ENCODE measurements around the gene ANKRD13B. TPM values are rescaled to one million over a fixed set of nuclear protein-coding genes. Genes with fewer than 3 reads are reported as not detected.

Gene ANKRD13B
- total and polyA plus RNA-seq, 2 of the 13 experiments (the other 11 are each of a cell fraction or from before 2014, with no cell fraction given): 1.7 to 1.8 TPM

DNA sequence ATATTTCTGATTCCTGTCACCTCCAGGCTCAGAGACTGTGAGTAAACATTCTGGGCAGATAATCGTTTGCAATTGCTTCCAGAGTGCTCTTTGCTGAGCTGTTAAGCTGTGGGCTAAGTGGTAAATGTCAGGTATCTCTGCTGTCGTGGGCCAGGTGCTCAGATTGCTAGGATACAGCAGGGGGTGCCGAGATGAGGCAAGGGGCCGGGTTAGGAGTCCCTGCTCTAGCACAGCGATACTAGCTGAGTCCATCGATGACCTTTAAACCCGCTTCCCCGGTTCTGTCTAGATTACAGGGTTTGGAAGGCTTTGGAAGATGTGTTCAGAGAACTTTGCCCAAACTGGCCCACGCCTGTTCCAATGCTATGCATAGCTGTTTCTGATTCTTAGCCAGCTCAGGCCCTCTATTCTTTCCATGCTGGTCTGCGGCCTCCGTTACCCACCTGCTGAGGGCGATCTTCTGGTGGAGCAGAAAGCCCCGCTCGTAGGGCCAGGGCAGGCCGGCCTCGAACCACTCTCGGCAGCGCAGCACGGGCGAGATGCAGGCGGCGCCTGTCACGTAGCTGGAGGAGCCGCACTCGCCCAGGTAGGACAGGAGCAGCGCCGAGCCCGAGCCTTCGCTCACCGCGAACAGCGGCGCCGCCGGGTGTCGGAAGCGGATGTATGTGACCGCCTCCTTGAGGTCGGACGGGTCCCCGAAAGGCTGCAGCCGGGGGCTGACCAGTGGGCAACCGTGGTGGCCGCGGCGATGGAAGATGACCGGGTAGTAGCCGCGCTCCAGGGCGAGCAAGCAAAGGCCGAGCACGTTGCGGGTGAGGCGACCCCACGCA is 27.1 kb upstream of the ANKRD13B start (continued):
- TF ChIP-seq ZNF318 (CRISPR knock-in tag; IDR thresholded peaks at IDR 0.05) (no peak), SMAD1 (CRISPR knock-in tag; IDR thresholded peaks at IDR 0.05; ENCODE audit: borderline replicate concordance, low read depth) (no peak), ZNF737 (CRISPR knock-in tag; IDR thresholded peaks at IDR 0.05; ENCODE audit: borderline replicate concordance) (no peak), ZSCAN31 (CRISPR knock-in tag; IDR thresholded peaks at IDR 0.05; ENCODE audit: low read depth) (peak; percentile 56; the same call in 1 of the 2 replicates), ADNP (CRISPR knock-in tag; IDR thresholded peaks at IDR 0.05) (no peak), MAX (IDR thresholded peaks at IDR 0.05) (peak; percentile 71), RBAK (CRISPR knock-in tag; IDR thresholded peaks at IDR 0.05) (no peak), AKAP8 (CRISPR knock-in tag; IDR thresholded peaks at IDR 0.05) (no peak), NFKB2 (CRISPR knock-in tag; IDR thresholded peaks at IDR 0.05; ENCODE audit: borderline replicate concordance) (no peak), MTA3 (CRISPR knock-in tag; IDR thresholded peaks at IDR 0.05) (no peak), NR2C2 (CRISPR knock-in tag; IDR thresholded peaks at IDR 0.05; ENCODE audit: borderline replicate concordance) (no peak), NCOA1 (CRISPR knock-in tag; IDR thresholded peaks at IDR 0.05) (no peak; the same call in 1 of the 2 replicates), ZFY (CRISPR knock-in tag; IDR thresholded peaks at IDR 0.05) (no peak; the same call in 1 of the 2 replicates)
- TF ChIP-seq, protein P1, sequence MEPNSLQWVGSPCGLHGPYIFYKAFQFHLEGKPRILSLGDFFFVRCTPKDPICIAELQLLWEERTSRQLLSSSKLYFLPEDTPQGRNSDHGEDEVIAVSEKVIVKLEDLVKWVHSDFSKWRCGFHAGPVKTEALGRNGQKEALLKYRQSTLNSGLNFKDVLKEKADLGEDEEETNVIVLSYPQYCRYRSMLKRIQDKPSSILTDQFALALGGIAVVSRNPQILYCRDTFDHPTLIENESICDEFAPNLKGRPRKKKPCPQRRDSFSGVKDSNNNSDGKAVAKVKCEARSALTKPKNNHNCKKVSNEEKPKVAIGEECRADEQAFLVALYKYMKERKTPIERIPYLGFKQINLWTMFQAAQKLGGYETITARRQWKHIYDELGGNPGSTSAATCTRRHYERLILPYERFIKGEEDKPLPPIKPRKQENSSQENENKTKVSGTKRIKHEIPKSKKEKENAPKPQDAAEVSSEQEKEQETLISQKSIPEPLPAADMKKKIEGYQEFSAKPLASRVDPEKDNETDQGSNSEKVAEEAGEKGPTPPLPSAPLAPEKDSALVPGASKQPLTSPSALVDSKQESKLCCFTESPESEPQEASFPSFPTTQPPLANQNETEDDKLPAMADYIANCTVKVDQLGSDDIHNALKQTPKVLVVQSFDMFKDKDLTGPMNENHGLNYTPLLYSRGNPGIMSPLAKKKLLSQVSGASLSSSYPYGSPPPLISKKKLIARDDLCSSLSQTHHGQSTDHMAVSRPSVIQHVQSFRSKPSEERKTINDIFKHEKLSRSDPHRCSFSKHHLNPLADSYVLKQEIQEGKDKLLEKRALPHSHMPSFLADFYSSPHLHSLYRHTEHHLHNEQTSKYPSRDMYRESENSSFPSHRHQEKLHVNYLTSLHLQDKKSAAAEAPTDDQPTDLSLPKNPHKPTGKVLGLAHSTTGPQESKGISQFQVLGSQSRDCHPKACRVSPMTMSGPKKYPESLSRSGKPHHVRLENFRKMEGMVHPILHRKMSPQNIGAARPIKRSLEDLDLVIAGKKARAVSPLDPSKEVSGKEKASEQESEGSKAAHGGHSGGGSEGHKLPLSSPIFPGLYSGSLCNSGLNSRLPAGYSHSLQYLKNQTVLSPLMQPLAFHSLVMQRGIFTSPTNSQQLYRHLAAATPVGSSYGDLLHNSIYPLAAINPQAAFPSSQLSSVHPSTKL (CRISPR knock-in tag; IDR thresholded peaks at IDR 0.05): no peak
- TF ChIP-seq, protein P2, sequence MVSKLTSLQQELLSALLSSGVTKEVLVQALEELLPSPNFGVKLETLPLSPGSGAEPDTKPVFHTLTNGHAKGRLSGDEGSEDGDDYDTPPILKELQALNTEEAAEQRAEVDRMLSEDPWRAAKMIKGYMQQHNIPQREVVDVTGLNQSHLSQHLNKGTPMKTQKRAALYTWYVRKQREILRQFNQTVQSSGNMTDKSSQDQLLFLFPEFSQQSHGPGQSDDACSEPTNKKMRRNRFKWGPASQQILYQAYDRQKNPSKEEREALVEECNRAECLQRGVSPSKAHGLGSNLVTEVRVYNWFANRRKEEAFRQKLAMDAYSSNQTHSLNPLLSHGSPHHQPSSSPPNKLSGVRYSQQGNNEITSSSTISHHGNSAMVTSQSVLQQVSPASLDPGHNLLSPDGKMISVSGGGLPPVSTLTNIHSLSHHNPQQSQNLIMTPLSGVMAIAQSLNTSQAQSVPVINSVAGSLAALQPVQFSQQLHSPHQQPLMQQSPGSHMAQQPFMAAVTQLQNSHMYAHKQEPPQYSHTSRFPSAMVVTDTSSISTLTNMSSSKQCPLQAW (CRISPR knock-in tag; IDR thresholded peaks at IDR 0.05): peak; percentile 56; the same call in 1 of the 2 replicates

All from HepG2 (cell line).